GM10266 (cell line): Measurements from ENCODE around the gene PCGF6.

Experiments used
- DNase-seq: peaks from one replicate; pipeline ENCODE4 v3.0.0; 2012; ENCODE audit errors: extremely low spot score
- TF ChIP-seq, protein P1 (sequence below): IDR thresholded peaks from 2 replicates; pipeline ENCODE4 v1.5.1; 2012; ENCODE audit warnings: mild to moderate bottlenecking, low read depth; ENCODE audit not compliant: control insufficient read depth, insufficient read depth; ENCODE audit errors: missing control alignments

PCGF6 gene

DNA sequence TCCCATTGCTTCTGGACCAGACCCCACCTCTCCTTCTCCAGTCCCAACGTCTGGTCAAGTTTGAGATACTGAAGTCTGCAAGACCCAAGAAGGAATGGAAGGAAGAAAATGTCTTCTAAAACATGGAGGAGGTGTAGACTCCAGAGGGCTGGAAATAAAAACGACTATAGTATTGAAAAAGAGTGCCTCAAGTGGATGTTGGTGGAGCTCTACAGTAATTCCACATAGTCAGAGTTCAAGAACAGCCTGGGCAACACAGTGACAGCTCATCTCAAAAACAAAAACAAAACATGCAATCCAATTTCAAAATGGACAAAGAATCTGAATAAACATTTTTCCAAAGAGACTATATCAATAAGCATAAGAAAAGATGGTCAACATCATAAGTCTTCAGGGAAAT lies 2.3 kb upstream of the PCGF6 start:
- TF ChIP-seq, protein P1, sequence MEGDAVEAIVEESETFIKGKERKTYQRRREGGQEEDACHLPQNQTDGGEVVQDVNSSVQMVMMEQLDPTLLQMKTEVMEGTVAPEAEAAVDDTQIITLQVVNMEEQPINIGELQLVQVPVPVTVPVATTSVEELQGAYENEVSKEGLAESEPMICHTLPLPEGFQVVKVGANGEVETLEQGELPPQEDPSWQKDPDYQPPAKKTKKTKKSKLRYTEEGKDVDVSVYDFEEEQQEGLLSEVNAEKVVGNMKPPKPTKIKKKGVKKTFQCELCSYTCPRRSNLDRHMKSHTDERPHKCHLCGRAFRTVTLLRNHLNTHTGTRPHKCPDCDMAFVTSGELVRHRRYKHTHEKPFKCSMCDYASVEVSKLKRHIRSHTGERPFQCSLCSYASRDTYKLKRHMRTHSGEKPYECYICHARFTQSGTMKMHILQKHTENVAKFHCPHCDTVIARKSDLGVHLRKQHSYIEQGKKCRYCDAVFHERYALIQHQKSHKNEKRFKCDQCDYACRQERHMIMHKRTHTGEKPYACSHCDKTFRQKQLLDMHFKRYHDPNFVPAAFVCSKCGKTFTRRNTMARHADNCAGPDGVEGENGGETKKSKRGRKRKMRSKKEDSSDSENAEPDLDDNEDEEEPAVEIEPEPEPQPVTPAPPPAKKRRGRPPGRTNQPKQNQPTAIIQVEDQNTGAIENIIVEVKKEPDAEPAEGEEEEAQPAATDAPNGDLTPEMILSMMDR = no peak
- DNase-seq = no peak

DNA sequence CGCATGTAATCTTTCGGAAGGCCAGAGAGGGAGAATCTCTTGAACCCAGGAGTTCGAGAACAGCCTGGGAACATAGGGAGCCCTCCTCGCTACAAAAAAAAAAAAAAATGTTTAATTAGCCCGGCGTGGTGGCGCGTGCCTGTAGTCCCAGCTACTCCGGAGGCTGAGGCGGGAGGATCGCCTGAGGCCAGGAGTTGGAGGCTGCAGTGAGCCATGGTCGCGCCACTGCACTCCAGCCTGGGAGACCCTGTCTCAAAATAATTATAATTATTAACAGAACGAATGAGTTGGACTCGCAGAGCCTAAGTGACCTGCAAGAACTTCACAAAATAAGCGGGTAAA lies 794 bp downstream of the PCGF6 start:
- TF ChIP-seq, protein P1 = no peak
- no peak for DNase-seq

DNA sequence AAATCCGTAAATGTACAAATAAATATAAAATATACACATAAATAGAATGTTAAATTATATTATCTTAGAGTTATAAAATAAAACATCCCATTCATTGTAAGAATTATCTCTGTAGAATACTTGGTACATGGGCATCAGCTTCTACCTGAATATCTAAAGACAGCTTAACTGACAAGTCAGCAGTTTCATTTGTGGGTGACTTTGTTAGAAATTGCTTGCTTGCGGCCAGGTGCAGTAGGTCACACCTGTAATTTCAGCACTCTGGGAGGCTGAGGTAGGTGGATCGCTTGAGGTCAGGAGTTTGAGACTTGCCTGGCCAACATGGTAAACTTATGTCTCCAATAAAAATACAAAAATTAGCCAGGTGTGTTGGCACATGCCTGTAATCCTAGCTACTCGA lies 14.6 kb downstream of the PCGF6 start:
- no peak for DNase-seq
- TF ChIP-seq, protein P1 = no peak

DNA sequence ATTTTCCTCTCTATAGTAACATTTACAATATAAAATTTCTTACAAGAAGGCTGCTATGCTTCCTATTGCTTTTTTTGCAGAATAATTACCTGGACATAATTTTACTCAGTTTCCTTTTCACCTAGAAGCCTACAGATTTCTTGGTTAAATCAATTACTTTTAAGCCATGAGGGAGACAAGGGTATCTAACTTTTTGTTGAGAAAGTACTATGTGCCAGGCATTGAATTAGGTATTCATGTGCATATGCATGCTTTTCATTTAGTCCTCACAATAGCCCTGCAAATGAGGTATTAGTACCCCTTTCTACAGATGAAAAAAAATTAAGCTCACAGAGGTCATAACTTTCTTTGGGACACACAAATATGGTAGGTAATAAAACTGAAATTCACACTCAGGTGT lies 16.4 kb downstream of the PCGF6 start:
- no peak for DNase-seq
- TF ChIP-seq, protein P1 = no peak

DNA sequence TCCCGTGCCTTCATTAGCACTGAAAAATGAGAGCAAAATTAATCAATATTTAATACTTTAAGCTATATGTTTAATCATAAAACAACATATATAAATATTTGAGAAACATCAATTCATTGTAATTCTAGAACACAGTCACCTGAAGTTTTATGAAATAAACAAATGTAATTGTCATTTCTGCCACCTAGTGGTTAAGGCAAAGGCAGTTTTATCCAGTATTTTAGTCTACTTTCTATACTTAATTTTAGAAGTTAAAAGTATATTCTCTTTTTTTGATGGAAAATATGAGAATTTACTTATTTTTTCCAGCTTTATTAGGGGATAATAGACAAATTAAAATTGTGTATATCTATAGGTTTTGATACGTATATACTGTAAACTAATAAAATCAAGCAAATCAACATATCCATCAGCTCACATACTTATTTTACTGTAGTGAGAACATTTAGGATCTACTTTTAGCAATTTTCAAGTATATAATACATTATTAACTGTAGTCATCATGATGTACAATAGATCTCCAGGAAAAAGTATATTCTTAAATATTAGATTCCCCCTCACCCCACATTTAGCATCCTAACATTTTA lies 16.9 kb downstream of the PCGF6 start:
- TF ChIP-seq, protein P1 = peak; percentile 50
- DNase-seq = no peak

DNA sequence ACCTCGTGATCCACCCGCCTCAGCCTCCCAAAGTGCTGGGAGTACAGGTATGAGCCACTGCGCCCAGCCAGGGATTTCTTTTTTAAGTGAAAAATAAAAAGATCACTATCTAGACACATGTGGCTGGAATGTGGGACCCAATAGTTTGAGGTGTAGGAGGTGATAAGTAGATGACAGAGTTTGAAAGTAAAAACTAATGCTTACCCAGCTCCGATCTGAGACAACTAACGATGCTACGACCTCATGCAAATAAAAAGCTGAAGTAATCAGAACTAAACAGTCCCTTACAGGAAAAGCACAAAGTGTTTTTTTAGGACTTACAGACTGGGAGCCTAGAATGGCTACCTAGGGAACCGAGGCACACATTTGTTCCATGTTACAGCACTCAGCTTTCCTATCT lies 23.0 kb downstream of the PCGF6 start:
- TF ChIP-seq, protein P1 = no peak
- DNase-seq = no peak

DNA sequence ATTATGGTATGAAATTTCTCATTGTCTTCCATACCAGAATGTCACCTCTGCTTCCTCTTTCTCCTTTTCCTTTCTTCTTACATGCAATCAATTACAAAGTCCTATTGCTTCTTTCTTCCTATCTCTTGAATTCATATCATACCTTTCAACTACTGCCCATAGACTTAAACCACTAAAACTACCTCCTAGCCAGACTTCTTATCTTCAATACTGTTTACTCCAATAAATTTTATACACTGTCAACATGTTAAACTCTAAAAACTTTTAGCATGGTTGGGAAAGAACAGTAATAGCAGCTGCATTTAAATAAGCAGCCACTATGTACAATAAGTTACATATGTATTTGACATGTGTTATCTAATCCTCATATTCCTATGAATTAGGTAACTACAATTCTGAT lies 34.9 kb downstream of the PCGF6 start:
- no peak for DNase-seq
- TF ChIP-seq, protein P1 = no peak

DNA sequence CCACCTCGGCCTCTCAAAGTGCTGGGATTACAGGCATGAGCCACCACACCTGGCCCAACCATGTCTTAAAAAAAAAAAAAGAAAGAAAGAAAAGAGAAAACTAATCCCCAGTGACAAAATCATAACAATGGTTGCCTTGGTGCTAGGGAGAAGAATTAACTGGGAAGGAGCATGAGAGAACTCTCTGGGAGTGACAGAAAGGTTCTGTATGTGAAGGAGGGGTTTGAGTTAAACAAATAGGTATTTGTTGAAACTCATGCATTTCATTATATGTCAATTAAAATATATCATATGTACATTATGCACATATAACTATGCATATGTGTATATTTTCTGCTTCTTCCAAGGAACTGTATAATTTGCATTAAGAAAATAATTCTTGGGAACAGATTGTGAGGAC lies 40.7 kb downstream of the PCGF6 start:
- no peak for DNase-seq
- TF ChIP-seq, protein P1 = no peak
